GM12873 (cell line): ENCODE data around the gene RHEB.

Experiments
- TF ChIP-seq, protein P1 (sequence below): IDR thresholded peaks from 2 replicates; pipeline ENCODE4 v1.5.1; 2012; ENCODE audit warnings: low read depth, mild to moderate bottlenecking, moderate library complexity, low read length, control low read depth; ENCODE audit not compliant: insufficient read depth; ENCODE audit errors: missing control alignments

The RHEB gene

DNA sequence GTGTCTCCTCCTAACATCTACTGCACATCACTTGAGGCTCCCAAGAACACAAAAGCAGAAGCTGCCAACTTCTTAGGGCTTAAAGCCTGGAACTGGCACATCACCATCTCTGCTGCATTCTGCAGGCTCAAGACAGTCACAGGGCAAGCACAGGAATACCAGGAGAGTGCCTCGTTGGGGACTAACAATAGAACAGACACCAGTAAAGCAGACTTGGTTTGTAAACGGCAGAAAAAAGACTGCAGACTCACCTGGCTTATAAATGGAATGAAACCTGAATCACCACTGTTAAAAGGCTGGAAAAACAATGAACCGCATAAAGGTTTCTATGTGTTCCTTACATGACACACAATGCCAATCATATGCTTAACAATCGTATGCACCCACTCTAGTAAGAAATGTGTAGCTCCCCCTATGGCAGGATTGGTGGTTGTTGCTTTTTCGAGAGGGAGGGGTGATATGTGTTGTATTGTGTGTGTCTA lies 12.8 kb downstream of the RHEB start:
- TF ChIP-seq, protein P1, sequence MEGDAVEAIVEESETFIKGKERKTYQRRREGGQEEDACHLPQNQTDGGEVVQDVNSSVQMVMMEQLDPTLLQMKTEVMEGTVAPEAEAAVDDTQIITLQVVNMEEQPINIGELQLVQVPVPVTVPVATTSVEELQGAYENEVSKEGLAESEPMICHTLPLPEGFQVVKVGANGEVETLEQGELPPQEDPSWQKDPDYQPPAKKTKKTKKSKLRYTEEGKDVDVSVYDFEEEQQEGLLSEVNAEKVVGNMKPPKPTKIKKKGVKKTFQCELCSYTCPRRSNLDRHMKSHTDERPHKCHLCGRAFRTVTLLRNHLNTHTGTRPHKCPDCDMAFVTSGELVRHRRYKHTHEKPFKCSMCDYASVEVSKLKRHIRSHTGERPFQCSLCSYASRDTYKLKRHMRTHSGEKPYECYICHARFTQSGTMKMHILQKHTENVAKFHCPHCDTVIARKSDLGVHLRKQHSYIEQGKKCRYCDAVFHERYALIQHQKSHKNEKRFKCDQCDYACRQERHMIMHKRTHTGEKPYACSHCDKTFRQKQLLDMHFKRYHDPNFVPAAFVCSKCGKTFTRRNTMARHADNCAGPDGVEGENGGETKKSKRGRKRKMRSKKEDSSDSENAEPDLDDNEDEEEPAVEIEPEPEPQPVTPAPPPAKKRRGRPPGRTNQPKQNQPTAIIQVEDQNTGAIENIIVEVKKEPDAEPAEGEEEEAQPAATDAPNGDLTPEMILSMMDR: peak; percentile 18

DNA sequence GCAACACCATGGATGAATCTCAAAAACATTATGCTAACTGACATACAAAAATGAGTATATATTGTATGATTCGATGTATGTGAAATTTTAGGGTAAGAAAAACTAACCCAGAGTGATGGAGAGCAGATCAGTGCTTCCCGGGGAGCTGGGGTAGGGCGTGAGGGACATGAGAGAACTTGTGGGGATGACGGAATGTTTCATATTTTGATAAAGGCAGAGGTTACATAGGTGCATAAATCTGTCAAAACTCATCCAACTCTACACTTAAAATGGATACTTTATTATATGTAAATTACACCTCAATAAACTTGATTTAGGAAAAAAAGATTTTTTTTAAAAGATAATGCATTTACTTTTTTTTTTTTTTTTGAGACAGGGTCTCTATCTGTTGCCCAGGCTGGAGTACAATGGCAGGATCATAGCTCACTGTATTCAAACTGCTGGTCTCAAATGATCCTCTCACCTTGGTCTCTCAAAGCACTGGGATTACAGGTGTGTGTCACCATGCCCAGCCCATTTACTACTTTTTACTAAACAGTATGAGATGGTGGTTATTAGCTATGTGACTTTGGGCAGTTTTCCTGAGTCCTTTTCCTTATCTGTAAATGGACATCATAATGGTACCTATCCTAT lies 13.7 kb downstream of the RHEB start:
- TF ChIP-seq, protein P1: no peak

DNA sequence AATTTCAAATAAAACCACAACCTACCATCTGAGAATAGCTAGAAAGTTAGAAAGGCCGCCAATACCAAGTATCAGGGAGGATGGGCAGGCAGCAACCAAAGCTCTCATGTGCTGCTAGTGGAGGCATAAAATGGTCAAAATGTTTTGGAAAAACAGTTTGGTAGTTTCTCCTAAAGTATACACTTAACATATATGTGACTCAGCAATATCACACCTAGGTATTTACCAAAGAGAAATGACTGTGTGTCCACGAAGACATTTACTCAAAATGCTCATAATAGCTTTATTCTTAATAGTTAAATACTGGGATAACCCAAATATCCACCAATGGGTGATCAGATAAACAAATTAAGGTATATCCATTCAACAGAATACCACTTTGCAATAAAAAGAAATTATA lies 14.3 kb downstream of the RHEB start:
- TF ChIP-seq, protein P1: no peak

DNA sequence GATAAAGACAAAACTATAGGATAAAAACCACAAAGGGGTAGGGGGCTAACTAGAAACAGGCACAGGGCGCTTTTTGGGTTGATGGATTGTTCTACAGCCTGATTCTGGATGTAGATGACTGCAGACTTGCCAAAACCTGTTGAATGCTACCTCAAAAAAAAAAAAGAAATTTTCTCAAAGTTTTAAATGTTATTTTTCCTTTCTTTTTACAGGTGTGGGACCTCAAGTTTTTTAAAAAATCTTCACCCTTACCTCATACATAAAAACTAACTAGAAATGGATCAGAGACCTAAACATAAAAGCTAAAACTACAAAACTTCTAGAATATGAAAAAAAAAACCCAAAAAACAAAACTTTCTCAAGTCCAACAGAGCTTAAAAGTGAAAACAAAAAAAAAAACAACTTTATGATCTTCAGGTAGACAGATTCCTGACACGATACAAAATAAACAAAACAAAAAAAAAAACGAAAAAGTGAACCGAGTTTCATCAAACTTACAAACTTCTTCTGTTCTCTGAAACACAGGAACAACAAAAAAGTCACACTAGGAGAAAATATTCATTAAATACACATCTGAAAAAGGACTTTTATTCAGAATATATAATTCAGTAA lies 14.9 kb downstream of the RHEB start:
- TF ChIP-seq, protein P1: no peak

DNA sequence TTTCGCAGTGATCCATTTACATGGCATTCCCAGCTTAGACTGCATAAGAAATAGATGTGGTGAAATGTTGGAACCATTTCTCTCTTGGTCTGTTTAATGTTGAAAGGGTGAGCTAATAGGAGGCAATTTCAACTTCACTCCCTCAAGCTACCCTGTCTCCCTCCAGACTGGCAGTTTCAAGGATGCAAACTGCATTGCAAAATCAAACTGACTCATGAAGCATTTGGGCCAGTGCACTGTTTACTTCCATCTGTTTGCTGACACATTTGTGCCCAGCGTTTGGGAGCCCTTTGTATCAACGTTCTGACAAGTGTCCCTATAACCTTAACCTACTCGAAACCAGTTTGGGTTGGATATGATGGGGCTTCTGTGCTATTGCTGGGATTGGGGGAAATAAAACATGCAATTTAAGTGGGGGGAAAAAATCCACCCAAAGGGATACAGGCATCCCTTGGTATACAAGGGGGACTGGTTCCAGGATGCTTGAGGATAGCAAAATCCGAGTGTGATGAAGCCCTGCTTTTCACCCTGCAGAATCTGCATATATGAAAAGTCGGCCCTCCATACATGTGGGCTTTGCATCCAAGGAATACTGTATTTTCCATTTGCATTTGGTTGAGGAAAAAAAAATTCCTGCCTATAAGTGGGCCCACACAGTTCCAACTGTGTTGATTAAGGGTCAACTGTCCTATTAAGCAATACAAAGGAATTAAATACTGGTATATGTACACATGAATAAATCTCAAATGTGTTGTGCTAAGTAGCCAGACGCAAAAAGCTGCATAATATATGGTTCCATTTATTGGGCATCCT lies 15.6 kb downstream of the RHEB start:
- TF ChIP-seq, protein P1: no peak

DNA sequence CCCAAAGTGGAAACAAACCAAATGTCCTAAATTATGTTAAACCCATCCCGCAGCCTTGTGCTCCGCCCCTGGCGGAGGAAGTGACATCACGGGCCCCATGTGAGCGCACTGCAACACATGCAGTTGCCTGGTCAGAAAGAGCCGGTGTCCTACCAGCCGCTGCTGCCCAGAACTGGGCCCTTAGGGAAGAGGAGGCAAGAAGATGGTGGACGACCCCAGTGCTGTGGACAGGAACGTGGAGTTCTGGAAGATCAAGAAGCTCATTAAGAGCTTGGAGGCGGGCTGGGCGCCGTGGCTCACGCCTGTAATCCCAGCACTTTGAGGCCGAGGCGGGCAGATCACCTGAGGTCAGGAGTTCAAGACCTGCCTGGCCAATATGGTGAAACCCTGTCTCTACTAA lies 18.0 kb downstream of the RHEB start:
- TF ChIP-seq, protein P1: no peak

DNA sequence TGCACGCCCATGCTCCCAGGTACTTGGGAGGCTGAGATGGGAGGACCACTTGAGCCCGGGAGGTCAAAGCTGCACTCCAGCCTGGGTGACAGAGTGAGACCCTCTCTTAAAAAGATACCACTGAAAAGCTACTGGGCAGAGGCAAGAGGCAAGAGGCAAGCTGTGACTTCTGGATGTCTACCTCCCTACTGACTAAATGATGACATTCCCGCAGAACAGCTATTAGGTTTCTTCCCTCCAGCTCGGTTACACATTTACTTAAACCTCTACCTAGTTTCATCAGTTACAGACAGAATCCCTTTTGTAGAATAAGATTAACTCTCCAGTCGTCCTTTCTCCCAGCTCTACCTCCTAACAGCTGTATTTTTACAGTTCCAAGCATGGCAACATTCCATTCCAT lies 21.2 kb downstream of the RHEB start:
- TF ChIP-seq, protein P1: no peak
